Measurements from ENCODE around the gene FTL. TPM values are rescaled to one million over a fixed set of nuclear protein-coding genes. Genes with fewer than 3 reads are reported as not detected.

The FTL gene
- total and polyA plus RNA-seq, 2 donors = 1,234 to 4,798 TPM

GRCh38 chr19:48964205-48965039 lies 687 bp upstream of the FTL start:
- WGBS = 15% methylated on average over 19 of the region's 19 CpGs
- Histone ChIP-seq H3K4me3 (ENCODE audit: low read depth, low read length) (peak overlapping the region; percentile 31), H3K36me3 (ENCODE audit: insufficient read depth) (no peaks in the 10 kb centered on the region), H3K27ac (ENCODE audit: low read depth) (peak overlapping the region; percentile 90), H3K4me1 (ENCODE audit: insufficient read depth) (peaks cover 5% of the 10 kb centered on the region)
- DNase-seq (ENCODE audit: extremely low spot score) = no peak

- WGBS = 10% methylated on average over 36 of the region's 36 CpGs
- peak overlapping the region; percentile 65 for H3K4me3 ChIP-seq (ENCODE audit: low read depth, low read length)
Measured at GRCh38 chr19:48965806-48966540, 864 bp downstream of the FTL start.

GRCh38 chr19:48966541-48967345 lies 1.6 kb downstream of the FTL start:
- DNase-seq (ENCODE audit: extremely low spot score) = no peak
- peak overlapping the region; percentile 55 for H3K27ac ChIP-seq (ENCODE audit: low read depth)
- peaks cover 3% of the 10 kb centered on the region for H3K36me3 ChIP-seq (ENCODE audit: insufficient read depth)
- peak overlapping the region; percentile 65 for H3K4me3 ChIP-seq (ENCODE audit: low read depth, low read length)
- peaks cover 5% of the 10 kb centered on the region for H3K4me1 ChIP-seq (ENCODE audit: insufficient read depth)
- WGBS = 79% methylated on average over 10 of the region's 10 CpGs

More at GRCh38 chr19:48965806-48966540, 864 bp downstream of the FTL start:
- H3K4me1 ChIP-seq (ENCODE audit: insufficient read depth) = peaks cover 5% of the 10 kb centered on the region
- peaks cover 3% of the 10 kb centered on the region for H3K36me3 ChIP-seq (ENCODE audit: insufficient read depth)
- peak; percentile 86 for DNase-seq (ENCODE audit: extremely low spot score)
- peak overlapping the region; percentile 84 for H3K27ac ChIP-seq (ENCODE audit: low read depth)

GRCh38 chr19:48967346-48968178 lies 2.5 kb downstream of the FTL start:
- no peak overlapping the region for H3K4me3 ChIP-seq (ENCODE audit: low read depth, low read length)
- 73% methylated on average over 14 of the region's 14 CpGs for WGBS
- peaks cover 4% of the 10 kb centered on the region for H3K4me1 ChIP-seq (ENCODE audit: insufficient read depth)
- no peak for DNase-seq (ENCODE audit: extremely low spot score)
- peaks cover 3% of the 10 kb centered on the region for H3K36me3 ChIP-seq (ENCODE audit: insufficient read depth)
- no peak overlapping the region for H3K27ac ChIP-seq (ENCODE audit: low read depth)

- Histone ChIP-seq H3K27ac (ENCODE audit: low read depth) (no peak overlapping the region), H3K4me3 (ENCODE audit: low read depth, low read length) (no peak overlapping the region), H3K36me3 (ENCODE audit: insufficient read depth) (peaks cover 3% of the 10 kb centered on the region), H3K4me1 (ENCODE audit: insufficient read depth) (peaks cover 2% of the 10 kb centered on the region)
- WGBS = 49% methylated on average over 4 of the region's 4 CpGs
- no peak for DNase-seq (ENCODE audit: extremely low spot score)
Measured at GRCh38 chr19:48968179-48968661, 3.1 kb downstream of the FTL start.

GRCh38 chr19:48968813-48969218 lies 3.7 kb downstream of the FTL start:
- no peaks in the 10 kb centered on the region for H3K4me1 ChIP-seq (ENCODE audit: insufficient read depth)
- H3K27ac ChIP-seq (ENCODE audit: low read depth) = no peak overlapping the region
- 81% methylated on average over 15 of the region's 15 CpGs for WGBS
- no peak for DNase-seq (ENCODE audit: extremely low spot score)
- H3K36me3 ChIP-seq (ENCODE audit: insufficient read depth) = peaks cover 3% of the 10 kb centered on the region
- H3K4me3 ChIP-seq (ENCODE audit: low read depth, low read length) = no peak overlapping the region

GRCh38 chr19:48969276-48970138 lies 4.4 kb downstream of the FTL start:
- no peak for DNase-seq (ENCODE audit: extremely low spot score)
- no peaks in the 10 kb centered on the region for H3K4me1 ChIP-seq (ENCODE audit: insufficient read depth)
- peaks cover 8% of the 10 kb centered on the region for H3K36me3 ChIP-seq (ENCODE audit: insufficient read depth)
- no peak overlapping the region for H3K4me3 ChIP-seq (ENCODE audit: low read depth, low read length)
- 93% methylated on average over 45 of the region's 45 CpGs for WGBS
- H3K27ac ChIP-seq (ENCODE audit: low read depth) = no peak overlapping the region

GRCh38 chr19:48970139-48970766 lies 5.1 kb downstream of the FTL start:
- Histone ChIP-seq H3K27ac (ENCODE audit: low read depth) (no peak overlapping the region), H3K4me1 (ENCODE audit: insufficient read depth) (no peaks in the 10 kb centered on the region), H3K36me3 (ENCODE audit: insufficient read depth) (peaks cover 8% of the 10 kb centered on the region), H3K4me3 (ENCODE audit: low read depth, low read length) (no peak overlapping the region)
- 87% methylated on average over 23 of the region's 23 CpGs for WGBS
- DNase-seq (ENCODE audit: extremely low spot score) = no peak

GRCh38 chr19:48970923-48971395 lies 5.8 kb downstream of the FTL start:
- no peaks in the 10 kb centered on the region for H3K4me1 ChIP-seq (ENCODE audit: insufficient read depth)

GRCh38 chr19:48975947-48976847 lies 11.1 kb downstream of the FTL start:
- H3K36me3 ChIP-seq (ENCODE audit: insufficient read depth) = peaks cover 5% of the 10 kb centered on the region
- no peak for DNase-seq (ENCODE audit: extremely low spot score)
- H3K4me1 ChIP-seq (ENCODE audit: insufficient read depth) = no peaks in the 10 kb centered on the region
- 88% methylated on average over 13 of the region's 13 CpGs for WGBS
- no peak overlapping the region for H3K27ac ChIP-seq (ENCODE audit: low read depth)
- no peak overlapping the region for H3K4me3 ChIP-seq (ENCODE audit: low read depth, low read length)

More at GRCh38 chr19:48970923-48971395, 5.8 kb downstream of the FTL start:
- no peak overlapping the region for H3K4me3 ChIP-seq (ENCODE audit: low read depth, low read length)
- H3K27ac ChIP-seq (ENCODE audit: low read depth) = no peak overlapping the region
- H3K36me3 ChIP-seq (ENCODE audit: insufficient read depth) = peaks cover 8% of the 10 kb centered on the region
- DNase-seq (ENCODE audit: extremely low spot score) = no peak
- WGBS = 17% methylated on average over 19 of the region's 19 CpGs

GRCh38 chr19:48977061-48977460 lies 12.0 kb downstream of the FTL start:
- no peaks in the 10 kb centered on the region for H3K4me1 ChIP-seq (ENCODE audit: insufficient read depth)
- peaks cover 5% of the 10 kb centered on the region for H3K36me3 ChIP-seq (ENCODE audit: insufficient read depth)
- no peak overlapping the region for H3K4me3 ChIP-seq (ENCODE audit: low read depth, low read length)
- DNase-seq (ENCODE audit: extremely low spot score) = no peak
- 53% methylated on average over 2 of the region's 2 CpGs for WGBS
- no peak overlapping the region for H3K27ac ChIP-seq (ENCODE audit: low read depth)
